GM13977 (cell line): ENCODE measurements around the gene HSF5.
"Not testable (repeated sequence)": the region's sequence is repeated elsewhere in the genome, so short reads cannot be mapped to it uniquely, and the experiment has no call there.

Experiments
- DNase-seq: peaks from one replicate; pipeline ENCODE4 v3.0.0; 2012; ENCODE audit warnings: low spot score
- in situ Hi-C: fragments of 300-500 bp; cut with MboI; formaldehyde crosslinking; loops from one replicate; pipeline ENCODE4 v1.12.0; 2022; ENCODE audit warnings: low sequenced_read_pairs, low pct_unique_long_range_greater_than_20kb, mixed read lengths, inconsistent platforms; ENCODE audit not compliant: unreplicated experiment
- TF ChIP-seq, protein P1 (sequence below): IDR thresholded peaks from 2 replicates; pipeline ENCODE4 v1.5.1; 2012; ENCODE audit warnings: mild to moderate bottlenecking, control low read depth; ENCODE audit not compliant: insufficient read depth; ENCODE audit errors: extremely low read depth, missing control alignments

HSF5 gene

DNA sequence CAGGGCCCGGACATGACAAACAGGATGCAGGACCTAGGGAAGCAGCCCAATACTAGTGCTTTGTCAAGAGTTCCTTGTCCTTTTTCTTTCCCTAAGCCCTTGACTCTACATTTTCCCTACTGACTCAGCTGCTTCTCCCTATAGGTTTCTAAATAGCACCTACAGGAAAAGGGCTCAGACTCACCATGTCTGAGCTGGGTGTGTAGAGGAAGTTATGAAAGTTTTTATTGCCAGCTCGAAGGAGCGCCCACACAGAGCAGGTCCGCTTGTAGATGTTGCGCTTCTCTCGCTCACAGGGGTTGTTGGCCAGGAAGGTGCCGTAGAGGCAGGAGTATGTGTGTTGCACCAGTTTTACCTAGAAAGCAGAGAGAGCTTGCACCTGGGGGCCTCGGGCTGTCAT is 15.7 kb upstream of the HSF5 start:
- in situ Hi-C loops, result no loop called here
- no peak for DNase-seq
- TF ChIP-seq, protein P1, sequence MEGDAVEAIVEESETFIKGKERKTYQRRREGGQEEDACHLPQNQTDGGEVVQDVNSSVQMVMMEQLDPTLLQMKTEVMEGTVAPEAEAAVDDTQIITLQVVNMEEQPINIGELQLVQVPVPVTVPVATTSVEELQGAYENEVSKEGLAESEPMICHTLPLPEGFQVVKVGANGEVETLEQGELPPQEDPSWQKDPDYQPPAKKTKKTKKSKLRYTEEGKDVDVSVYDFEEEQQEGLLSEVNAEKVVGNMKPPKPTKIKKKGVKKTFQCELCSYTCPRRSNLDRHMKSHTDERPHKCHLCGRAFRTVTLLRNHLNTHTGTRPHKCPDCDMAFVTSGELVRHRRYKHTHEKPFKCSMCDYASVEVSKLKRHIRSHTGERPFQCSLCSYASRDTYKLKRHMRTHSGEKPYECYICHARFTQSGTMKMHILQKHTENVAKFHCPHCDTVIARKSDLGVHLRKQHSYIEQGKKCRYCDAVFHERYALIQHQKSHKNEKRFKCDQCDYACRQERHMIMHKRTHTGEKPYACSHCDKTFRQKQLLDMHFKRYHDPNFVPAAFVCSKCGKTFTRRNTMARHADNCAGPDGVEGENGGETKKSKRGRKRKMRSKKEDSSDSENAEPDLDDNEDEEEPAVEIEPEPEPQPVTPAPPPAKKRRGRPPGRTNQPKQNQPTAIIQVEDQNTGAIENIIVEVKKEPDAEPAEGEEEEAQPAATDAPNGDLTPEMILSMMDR, result no peak

DNA sequence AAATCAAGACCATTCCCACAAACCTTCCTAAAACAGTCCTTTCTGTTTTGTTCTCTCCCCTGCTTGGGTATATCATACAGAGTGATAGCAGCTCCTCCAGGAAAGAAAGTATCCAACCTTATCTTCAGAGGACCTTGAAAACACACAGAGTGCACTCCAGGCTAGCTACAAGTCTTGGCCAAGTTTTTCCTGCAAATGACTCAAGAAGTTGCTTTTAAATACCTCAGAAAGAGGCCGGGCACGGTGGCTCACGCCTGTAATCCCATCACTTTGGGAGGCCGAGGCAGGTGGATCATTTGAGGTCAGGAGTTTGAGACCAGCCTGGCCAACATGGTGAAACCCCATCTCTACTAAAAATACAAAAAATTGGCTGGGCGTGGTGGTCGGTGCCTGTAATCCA is 14.9 kb upstream of the HSF5 start:
- DNase-seq, in situ Hi-C loops: not testable (repeated sequence)

DNA sequence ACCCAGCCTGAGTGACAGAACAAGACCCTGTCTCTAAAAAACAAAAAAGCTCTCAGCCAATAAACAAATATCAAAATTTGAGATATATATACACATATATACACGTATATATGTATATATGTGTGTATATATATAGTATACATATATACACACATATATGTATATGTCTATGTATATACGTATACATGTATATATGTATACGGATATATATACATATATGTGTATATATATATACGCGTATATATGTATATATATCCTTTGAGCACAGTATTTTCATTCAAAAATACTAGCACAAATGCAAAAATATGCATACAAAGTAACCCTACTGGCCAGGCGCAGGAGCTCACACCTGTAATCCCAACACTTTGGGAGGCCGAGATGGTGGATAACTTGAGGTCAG is 13.2 kb upstream of the HSF5 start:
- no peak for DNase-seq
- in situ Hi-C loops, result no loop called here
- TF ChIP-seq, protein P1, result no peak

DNA sequence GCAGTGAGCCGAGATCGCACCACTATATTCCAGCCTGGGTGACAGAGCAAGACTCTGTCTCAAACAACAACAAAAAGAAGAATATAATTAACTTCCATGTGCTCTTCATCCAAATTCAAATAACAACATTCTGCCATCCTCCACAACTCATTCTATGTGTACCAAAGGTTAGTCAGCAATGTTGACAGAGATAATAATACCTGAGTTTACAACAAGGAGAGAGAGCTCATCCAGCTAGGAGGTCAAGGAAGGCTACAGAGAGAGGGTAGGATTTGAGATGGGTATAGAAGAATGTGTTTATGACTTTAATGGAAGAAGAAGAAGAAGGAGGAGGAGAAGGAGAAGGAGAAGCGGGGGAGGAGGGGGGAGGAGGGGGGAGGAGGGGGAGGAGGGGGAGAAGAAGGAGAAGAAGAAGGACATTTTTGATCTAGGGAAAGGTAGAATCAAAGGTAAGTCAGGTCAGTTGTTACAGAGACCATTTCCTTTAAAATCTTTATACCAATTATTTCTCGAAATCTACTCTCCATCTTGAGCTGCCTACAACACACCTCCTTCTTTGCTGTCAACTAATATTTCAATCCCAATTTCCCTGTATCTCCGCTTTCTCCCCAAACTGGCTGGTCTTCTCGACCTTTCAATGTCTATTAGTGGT is 10.1 kb upstream of the HSF5 start:
- in situ Hi-C loops, result no loop called here
- TF ChIP-seq, protein P1, result no peak
- no peak for DNase-seq

DNA sequence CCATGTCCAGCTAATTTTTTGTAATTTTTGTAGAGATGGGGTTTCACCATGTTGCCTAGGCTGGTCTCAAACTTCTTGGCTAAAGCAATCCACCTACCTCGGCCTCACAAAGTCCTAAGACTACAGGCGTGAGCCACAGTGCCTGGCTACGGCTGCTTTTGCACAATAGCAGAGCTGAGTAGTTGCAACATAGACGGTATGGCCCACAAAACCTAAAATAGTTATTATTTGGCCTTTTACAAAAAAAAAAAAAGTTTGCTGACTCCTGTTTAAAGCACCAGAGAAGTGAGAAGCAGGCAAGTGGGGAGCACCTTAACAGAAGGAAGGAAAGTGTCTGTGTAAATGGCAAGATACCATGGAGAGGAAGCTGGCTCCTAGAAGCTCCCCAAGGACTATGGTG is 5.3 kb upstream of the HSF5 start:
- TF ChIP-seq, protein P1, result no peak
- no peak for DNase-seq
- in situ Hi-C loops, result no loop called here

DNA sequence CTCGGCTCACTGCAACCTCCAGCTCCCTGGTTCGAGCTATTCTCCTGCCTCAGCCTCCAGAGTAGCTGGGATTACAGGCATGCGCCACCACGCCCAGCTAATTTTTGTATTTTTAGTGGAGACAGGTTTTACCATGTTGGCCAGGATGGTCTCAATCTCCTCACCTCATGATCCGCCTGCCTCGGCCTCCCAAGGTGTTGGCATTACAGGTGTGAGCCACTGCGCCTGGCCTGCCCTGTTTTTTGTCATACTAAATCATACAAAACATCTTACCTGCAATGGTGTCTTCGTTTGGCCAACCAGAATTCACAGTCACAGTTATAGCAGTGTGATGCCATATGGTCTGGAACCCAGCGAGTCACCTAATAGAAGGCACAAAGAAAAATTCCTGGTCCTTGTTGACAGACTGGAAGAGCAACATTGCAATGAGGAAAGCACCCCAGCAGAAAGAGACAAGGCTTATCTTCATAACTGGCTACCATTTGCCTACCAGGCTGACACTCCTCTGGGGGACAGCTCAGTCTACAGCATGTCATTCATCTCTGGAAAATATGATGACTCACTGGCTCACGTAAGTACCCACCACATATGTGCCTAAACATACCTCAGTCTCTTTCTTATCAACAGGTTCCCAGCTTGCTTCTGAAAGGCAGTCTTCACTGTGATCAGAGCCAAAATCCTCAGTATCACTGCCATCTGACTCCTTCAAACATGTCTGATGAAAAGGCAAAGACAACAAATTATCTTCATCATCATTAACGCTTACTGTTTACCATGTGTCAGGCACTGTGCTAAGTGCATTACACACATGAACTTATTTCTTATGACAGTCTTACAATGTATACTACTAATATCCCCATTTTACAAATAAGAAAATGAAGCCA is 4.3 kb upstream of the HSF5 start:
- in situ Hi-C loops, result no loop called here
- DNase-seq, result no peak
- TF ChIP-seq, protein P1, result no peak

DNA sequence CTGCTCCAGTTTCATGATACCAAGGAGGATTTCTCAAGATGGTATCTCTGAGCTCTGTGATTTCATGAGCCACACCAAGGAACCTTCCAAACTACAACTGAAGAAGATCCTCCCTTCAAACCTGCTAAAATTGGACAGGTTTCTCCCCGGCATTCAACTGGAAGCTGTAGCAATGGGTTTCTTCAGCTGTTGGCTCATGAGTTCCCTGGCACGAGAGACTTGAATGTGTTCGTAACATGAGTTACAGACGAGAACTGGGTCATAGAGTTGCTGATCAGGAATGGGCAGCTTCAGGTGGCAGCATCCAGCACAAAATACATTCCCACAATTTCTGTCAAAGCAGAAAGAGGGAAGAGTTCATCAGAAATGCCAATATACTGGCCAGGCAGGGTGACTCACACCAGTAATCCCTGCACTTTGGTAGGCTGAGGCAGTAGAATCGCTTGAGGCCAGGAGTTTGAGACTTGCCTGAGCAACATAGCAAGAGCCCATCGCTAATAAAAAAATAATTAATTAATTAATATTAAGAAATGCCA is 3.4 kb upstream of the HSF5 start:
- no peak for DNase-seq
- in situ Hi-C loops, result no loop called here
- TF ChIP-seq, protein P1, result no peak
